Measurements from ENCODE around the gene MZF1. TPM values are rescaled to one million over a fixed set of nuclear protein-coding genes. Genes with fewer than 3 reads are reported as not detected.

MZF1 gene
- total RNA-seq, 1 experiment from 2014 or later = 50.7 TPM

GRCh38 chr19:58538257-58539168, 34.6 kb downstream of the MZF1 start:
- TF ChIP-seq, protein P1, sequence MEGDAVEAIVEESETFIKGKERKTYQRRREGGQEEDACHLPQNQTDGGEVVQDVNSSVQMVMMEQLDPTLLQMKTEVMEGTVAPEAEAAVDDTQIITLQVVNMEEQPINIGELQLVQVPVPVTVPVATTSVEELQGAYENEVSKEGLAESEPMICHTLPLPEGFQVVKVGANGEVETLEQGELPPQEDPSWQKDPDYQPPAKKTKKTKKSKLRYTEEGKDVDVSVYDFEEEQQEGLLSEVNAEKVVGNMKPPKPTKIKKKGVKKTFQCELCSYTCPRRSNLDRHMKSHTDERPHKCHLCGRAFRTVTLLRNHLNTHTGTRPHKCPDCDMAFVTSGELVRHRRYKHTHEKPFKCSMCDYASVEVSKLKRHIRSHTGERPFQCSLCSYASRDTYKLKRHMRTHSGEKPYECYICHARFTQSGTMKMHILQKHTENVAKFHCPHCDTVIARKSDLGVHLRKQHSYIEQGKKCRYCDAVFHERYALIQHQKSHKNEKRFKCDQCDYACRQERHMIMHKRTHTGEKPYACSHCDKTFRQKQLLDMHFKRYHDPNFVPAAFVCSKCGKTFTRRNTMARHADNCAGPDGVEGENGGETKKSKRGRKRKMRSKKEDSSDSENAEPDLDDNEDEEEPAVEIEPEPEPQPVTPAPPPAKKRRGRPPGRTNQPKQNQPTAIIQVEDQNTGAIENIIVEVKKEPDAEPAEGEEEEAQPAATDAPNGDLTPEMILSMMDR (IDR thresholded peaks at IDR 0.05; ENCODE audit: unreplicated experiment) = no peak
- BruUV-seq (replicated peaks) = no TSS peak
- H3K36me3 Mint-ChIP-seq (ENCODE audit: insufficient read depth, unreplicated experiment) = no peaks in the 10 kb centered on the region
- POLR2A ChIA-PET = no interaction called here
- H3K9me3 Mint-ChIP-seq (ENCODE audit: unreplicated experiment) = no peaks in the 10 kb centered on the region
- H3K4me1 Mint-ChIP-seq (ENCODE audit: insufficient read depth, unreplicated experiment) = no peaks in the 10 kb centered on the region
- intact Hi-C loops (cut with micrococcal nuclease) = no loop called here
- CTCF ChIA-PET = no interaction called here
- H3K4me3 Mint-ChIP-seq (ENCODE audit: unreplicated experiment) = no peak overlapping the region
- DNase-seq (ENCODE audit: unreplicated experiment) = no peak
- peaks cover 18% of the 10 kb centered on the region for H3K27me3 Mint-ChIP-seq (ENCODE audit: insufficient read depth, unreplicated experiment)
- H3K27ac Mint-ChIP-seq (ENCODE audit: low read depth, unreplicated experiment) = no peak overlapping the region

- H3K9me3 Mint-ChIP-seq (ENCODE audit: unreplicated experiment) = no peaks in the 10 kb centered on the region
- H3K4me1 Mint-ChIP-seq (ENCODE audit: insufficient read depth, unreplicated experiment) = no peaks in the 10 kb centered on the region
- ChIA-PET POLR2A (no interaction called here), CTCF (interaction anchor here (0.7 kb wide), 1 partner anchor 16 kb away, joined by 4 read pairs; no protein-coding TSS in a partner anchor)
- peaks cover 25% of the 10 kb centered on the region for H3K27me3 Mint-ChIP-seq (ENCODE audit: insufficient read depth, unreplicated experiment)
- intact Hi-C loops (cut with micrococcal nuclease) = no loop called here
- DNase-seq (ENCODE audit: unreplicated experiment) = no peak
- no peak overlapping the region for H3K4me3 Mint-ChIP-seq (ENCODE audit: unreplicated experiment)
- no peak overlapping the region for H3K27ac Mint-ChIP-seq (ENCODE audit: low read depth, unreplicated experiment)
- BruUV-seq (replicated peaks) = no TSS peak
- TF ChIP-seq, protein P1 (IDR thresholded peaks at IDR 0.05; ENCODE audit: unreplicated experiment) = no peak
- H3K36me3 Mint-ChIP-seq (ENCODE audit: insufficient read depth, unreplicated experiment) = no peaks in the 10 kb centered on the region
These were observed 36.0 kb downstream of the MZF1 start for GRCh38 chr19:58536852-58537798.

DNA sequence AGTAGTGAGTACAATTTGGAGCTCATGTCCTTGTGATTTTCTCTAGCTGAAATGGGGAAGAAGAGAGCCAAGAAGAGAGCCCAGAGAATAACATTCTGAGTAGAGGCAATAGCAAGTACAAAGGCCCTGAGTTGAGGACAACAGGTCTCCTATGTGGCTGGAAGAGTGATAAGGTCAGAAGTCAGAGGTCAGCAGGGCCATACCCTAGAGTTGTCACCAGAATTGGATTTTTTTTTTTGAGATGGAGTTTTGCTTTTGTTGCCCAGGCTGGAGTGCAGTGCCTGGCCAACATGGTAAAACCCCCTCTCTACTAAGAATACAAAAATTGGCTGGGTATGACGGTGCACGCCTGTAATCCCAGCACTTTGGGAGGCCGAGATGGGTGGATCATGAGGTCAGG, 37.3 kb downstream of the MZF1 start:
- no peaks in the 10 kb centered on the region for H3K36me3 Mint-ChIP-seq (ENCODE audit: insufficient read depth, unreplicated experiment)
- H3K4me3 Mint-ChIP-seq (ENCODE audit: unreplicated experiment) = no peak overlapping the region
- no peak overlapping the region for H3K27ac Mint-ChIP-seq (ENCODE audit: low read depth, unreplicated experiment)
- no peaks in the 10 kb centered on the region for H3K9me3 Mint-ChIP-seq (ENCODE audit: unreplicated experiment)
- no TSS peak for BruUV-seq (replicated peaks)
- no peaks in the 10 kb centered on the region for H3K4me1 Mint-ChIP-seq (ENCODE audit: insufficient read depth, unreplicated experiment)
- ChIA-PET CTCF (interaction anchor here (1.0 kb wide), 1 partner anchor 16 kb away, joined by 5 read pairs; the partner anchor contains the start of gene ZBTB45), POLR2A (interaction anchor here (0.7 to 1.9 kb wide), 2 partner anchors 8 to 16 kb away, joined by 3 to 5 read pairs; partner anchors contain the start of genes TRIM28 and ZBTB45)
- intact Hi-C loops (cut with micrococcal nuclease) = no loop called here
- no peak for DNase-seq (ENCODE audit: unreplicated experiment)
- TF ChIP-seq, protein P1 (IDR thresholded peaks at IDR 0.05; ENCODE audit: unreplicated experiment) = no peak
- H3K27me3 Mint-ChIP-seq (ENCODE audit: insufficient read depth, unreplicated experiment) = peaks cover 37% of the 10 kb centered on the region

Data from MCF 10A (cell line).